Trophoblast cell (in vitro differentiated cells and primary cell): ENCODE measurements around the gene SYT2.

Experiments used
- DNase-seq, 2 donors: peaks; one replicate each; pipeline ENCODE4 v3.0.0-alpha.2; 2016
- H2AFZ ChIP-seq: 2 replicates; pipeline ENCODE4 v1.6.1; 2013; ENCODE audit warnings: low read length, moderate library complexity, mild to moderate bottlenecking; ENCODE audit not compliant: insufficient read depth, poor library complexity
- H2AK5ac ChIP-seq: 2 replicates; pipeline ENCODE4 v1.6.1; 2013; ENCODE audit warnings: mild to moderate bottlenecking, low read length
- H2BK120ac ChIP-seq: 2 replicates; pipeline ENCODE4 v1.6.1; 2013; ENCODE audit warnings: low read length, mild to moderate bottlenecking, moderate library complexity; ENCODE audit not compliant: insufficient read depth, poor library complexity
- H2BK12ac ChIP-seq: 2 replicates; pipeline ENCODE4 v1.6.1; 2013; ENCODE audit warnings: mild to moderate bottlenecking, low read length, moderate library complexity
- H2BK5ac ChIP-seq: 2 replicates; pipeline ENCODE4 v1.6.1; 2013; ENCODE audit warnings: low read length, low read depth, moderate library complexity, mild to moderate bottlenecking; ENCODE audit not compliant: poor library complexity
- H3K14ac ChIP-seq: 2 replicates; pipeline ENCODE4 v1.6.1; 2013; ENCODE audit warnings: mild to moderate bottlenecking, low read length
- H3K18ac ChIP-seq: 2 replicates; pipeline ENCODE4 v1.6.1; 2013; ENCODE audit warnings: mild to moderate bottlenecking, low read length
- H3K23ac ChIP-seq: 2 replicates; pipeline ENCODE4 v1.6.1; 2013; ENCODE audit warnings: low read length
- H3K27ac ChIP-seq: 2 replicates; pipeline ENCODE4 v1.5.1; 2013; ENCODE audit warnings: low read depth, mild to moderate bottlenecking, inconsistent platforms, low read length, moderate library complexity
- H3K27me3 ChIP-seq: 2 replicates; pipeline ENCODE4 v1.6.1; 2013; ENCODE audit warnings: inconsistent platforms, mild to moderate bottlenecking, low read length, moderate library complexity; ENCODE audit not compliant: insufficient read depth
- H3K36me3 ChIP-seq, 2 experiments: 1 replicate in 1 of 2; 2 replicates in 1 of 2; pipeline ENCODE4 v1.6.1; 2013; ENCODE audit warnings: low read length in 2 of 2, mild to moderate bottlenecking in 2 of 2, moderate library complexity in 1 of 2; ENCODE audit not compliant: insufficient read depth in 2 of 2, control insufficient read depth in 1 of 2
- H3K4ac ChIP-seq: 2 replicates; pipeline ENCODE4 v1.6.1; 2013; ENCODE audit warnings: low read depth, mild to moderate bottlenecking, low read length, moderate library complexity
- H3K4me1 ChIP-seq, 2 experiments: 1 replicate in 1 of 2; 2 replicates in 1 of 2; pipeline ENCODE4 v1.6.1; 2013; ENCODE audit warnings: low read length in 2 of 2, mild to moderate bottlenecking in 2 of 2, moderate library complexity in 1 of 2; ENCODE audit not compliant: insufficient read depth in 2 of 2, control insufficient read depth in 1 of 2
- H3K4me2 ChIP-seq: 2 replicates; pipeline ENCODE4 v1.6.1; 2013; ENCODE audit warnings: inconsistent platforms, mild to moderate bottlenecking, low read length, moderate library complexity
- H3K4me3 ChIP-seq: 2 replicates; pipeline ENCODE4 v1.5.1; 2013; ENCODE audit warnings: mild to moderate bottlenecking, low read depth, low read length, inconsistent platforms
- H3K79me1 ChIP-seq: one replicate; pipeline ENCODE4 v1.6.1; 2013; ENCODE audit warnings: low read length
- H3K79me2 ChIP-seq: 2 replicates; pipeline ENCODE4 v1.6.1; 2013; ENCODE audit warnings: low read length, mild to moderate bottlenecking; ENCODE audit not compliant: control insufficient read depth, insufficient read depth, poor library complexity
- H3K9ac ChIP-seq: 2 replicates; pipeline ENCODE4 v1.6.1; 2013; ENCODE audit warnings: mild to moderate bottlenecking, low read length
- H3K9me3 ChIP-seq: 2 replicates; pipeline ENCODE4 v1.6.1; 2013; ENCODE audit warnings: low read depth, mild to moderate bottlenecking, control low read depth, inconsistent platforms, low read length; ENCODE audit not compliant: insufficient read depth
- H4K12ac ChIP-seq: 2 replicates; pipeline ENCODE4 v1.6.1; 2013; ENCODE audit warnings: low read depth, mild to moderate bottlenecking, low read length, moderate library complexity
- H4K8ac ChIP-seq: 2 replicates; pipeline ENCODE4 v1.6.1; 2013; ENCODE audit warnings: low read depth, mild to moderate bottlenecking, low read length, moderate library complexity
- H4K91ac ChIP-seq: one replicate; pipeline ENCODE4 v1.6.1; 2013; ENCODE audit warnings: low read depth, mild to moderate bottlenecking, low read length, moderate library complexity
- WGBS: extraction: QIAGEN DNeasy Blood & Tissue Kit; methylation state at CpG from one replicate; pipeline ENCODE4 v1.1.7; 2013; ENCODE audit warnings: missing lambda C conversion rate; ENCODE audit not compliant: insufficient read length, insufficient coverage; ENCODE audit errors: extremely low coverage; 5-methylcytosine and 5-hydroxymethylcytosine counted together

SYT2 gene

GRCh38 chr1:202663131-202663530 is 47.1 kb downstream of the SYT2 start:
- Histone ChIP-seq H3K4me2 (no peak overlapping the region), H3K23ac (no peak overlapping the region), H3K4ac (no peak overlapping the region), H2AFZ (no peak overlapping the region), H2BK12ac (no peak overlapping the region), H3K4me3 (no peak overlapping the region), H3K27ac (no peak overlapping the region), H3K18ac (no peak overlapping the region), H3K9ac (no peak overlapping the region), H3K79me1 (no peaks in the 10 kb centered on the region), H3K14ac (no peak overlapping the region), H4K91ac (no peak overlapping the region), H4K12ac (no peak overlapping the region), H3K9me3 (no peaks in the 10 kb centered on the region), H4K8ac (no peak overlapping the region), H2BK120ac (no peak overlapping the region), H3K36me3 (no peaks in the 10 kb centered on the region), H3K79me2 (no peaks in the 10 kb centered on the region), H3K27me3 (no peaks in the 10 kb centered on the region), H2AK5ac (no peak overlapping the region), H2BK5ac (no peak overlapping the region), H3K4me1 (no peaks in the 10 kb centered on the region)
- no peak for DNase-seq
- WGBS = no CpG with 5 or more reads among the region's 10 CpGs

GRCh38 chr1:202662081-202662480 is 48.2 kb downstream of the SYT2 start:
- no peaks in the 10 kb centered on the region for H3K79me1 ChIP-seq
- no peak overlapping the region for H4K91ac ChIP-seq
- H3K4me3 ChIP-seq = no peak overlapping the region
- H2AFZ ChIP-seq = no peak overlapping the region
- H3K27me3 ChIP-seq = no peaks in the 10 kb centered on the region
- H2BK120ac ChIP-seq = no peak overlapping the region
- no peaks in the 10 kb centered on the region for H3K4me1 ChIP-seq
- no peak for DNase-seq
- H3K23ac ChIP-seq = no peak overlapping the region
- no peaks in the 10 kb centered on the region for H3K9me3 ChIP-seq
- no peak overlapping the region for H2AK5ac ChIP-seq
- no peak overlapping the region for H3K4ac ChIP-seq
- H2BK5ac ChIP-seq = no peak overlapping the region
- WGBS = no CpG with 5 or more reads among the region's 5 CpGs
- no peak overlapping the region for H4K12ac ChIP-seq
- H3K18ac ChIP-seq = no peak overlapping the region
- no peak overlapping the region for H3K14ac ChIP-seq
- H4K8ac ChIP-seq = no peak overlapping the region
- H3K9ac ChIP-seq = no peak overlapping the region
- H3K36me3 ChIP-seq = no peaks in the 10 kb centered on the region
- no peak overlapping the region for H2BK12ac ChIP-seq
- no peaks in the 10 kb centered on the region for H3K79me2 ChIP-seq
- H3K27ac ChIP-seq = no peak overlapping the region
- H3K4me2 ChIP-seq = no peak overlapping the region

GRCh38 chr1:202661136-202661845 is 49.0 kb downstream of the SYT2 start:
- no peak overlapping the region for H4K12ac ChIP-seq
- no peak overlapping the region for H3K23ac ChIP-seq
- no peak overlapping the region for H2BK120ac ChIP-seq
- H3K14ac ChIP-seq = no peak overlapping the region
- H3K9ac ChIP-seq = no peak overlapping the region
- H4K91ac ChIP-seq = no peak overlapping the region
- H3K27ac ChIP-seq = no peak overlapping the region
- H3K4me3 ChIP-seq = no peak overlapping the region
- H2AK5ac ChIP-seq = no peak overlapping the region
- H3K4me2 ChIP-seq = no peak overlapping the region
- H3K36me3 ChIP-seq = no peaks in the 10 kb centered on the region
- no peaks in the 10 kb centered on the region for H3K79me1 ChIP-seq
- H3K9me3 ChIP-seq = no peaks in the 10 kb centered on the region
- no peak overlapping the region for H3K18ac ChIP-seq
- no peaks in the 10 kb centered on the region for H3K79me2 ChIP-seq
- no peak overlapping the region for H2AFZ ChIP-seq
- H3K4me1 ChIP-seq = no peaks in the 10 kb centered on the region
- no peak overlapping the region for H2BK12ac ChIP-seq
- H3K27me3 ChIP-seq = no peaks in the 10 kb centered on the region
- no CpG with 5 or more reads among the region's 13 CpGs for WGBS
- no peak overlapping the region for H2BK5ac ChIP-seq
- no peak overlapping the region for H4K8ac ChIP-seq
- H3K4ac ChIP-seq = no peak overlapping the region
- DNase-seq = no peak

GRCh38 chr1:202659974-202660373 is 50.3 kb downstream of the SYT2 start:
- no peak overlapping the region for H2AK5ac ChIP-seq
- no peaks in the 10 kb centered on the region for H3K27me3 ChIP-seq
- WGBS = no CpG with 5 or more reads among the region's 3 CpGs
- H3K14ac ChIP-seq = no peak overlapping the region
- H3K36me3 ChIP-seq = no peaks in the 10 kb centered on the region
- no peak for DNase-seq
- H4K91ac ChIP-seq = no peak overlapping the region
- no peak overlapping the region for H4K8ac ChIP-seq
- H3K4me2 ChIP-seq = no peak overlapping the region
- H3K79me1 ChIP-seq = no peaks in the 10 kb centered on the region
- H3K27ac ChIP-seq = no peak overlapping the region
- H3K79me2 ChIP-seq = no peaks in the 10 kb centered on the region
- H3K4ac ChIP-seq = no peak overlapping the region
- no peaks in the 10 kb centered on the region for H3K9me3 ChIP-seq
- no peak overlapping the region for H2BK12ac ChIP-seq
- no peak overlapping the region for H3K23ac ChIP-seq
- no peak overlapping the region for H4K12ac ChIP-seq
- H2BK120ac ChIP-seq = no peak overlapping the region
- H2BK5ac ChIP-seq = no peak overlapping the region
- no peak overlapping the region for H2AFZ ChIP-seq
- no peak overlapping the region for H3K18ac ChIP-seq
- H3K4me3 ChIP-seq = no peak overlapping the region
- no peak overlapping the region for H3K9ac ChIP-seq
- H3K4me1 ChIP-seq = no peaks in the 10 kb centered on the region
